H1 (cell line): ENCODE measurements around the gene SAMD4A. TPM values are rescaled to one million over a fixed set of nuclear protein-coding genes. Genes with fewer than 3 reads are reported as not detected.

ENCODE experiments used
- CTCF ChIA-PET: fragments of 300-600 bp; sonication (Branson Sonifier 250); formaldehyde crosslinking; loops from one replicate; lab custom pipeline; 2021; ENCODE audit not compliant: partially characterized antibody; lab: Charles Lee
- POLR2A ChIA-PET: fragments of 300-600 bp; sonication (Branson Sonifier 250); formaldehyde crosslinking; loops from one replicate; lab custom pipeline; 2021; ENCODE audit warnings: inconsistent platforms; ENCODE audit not compliant: partially characterized antibody; lab: Charles Lee
- DNase-seq, 2 experiments: peaks; one replicate each; pipeline versions ENCODE4 v3.0.0 to v3.0.0-alpha.2; 2010 to 2022; ENCODE audit warnings: low spot score in 2 of 2, low read depth in 1 of 2, mixed read lengths in 1 of 2
- FAIRE-seq: peaks from 2 replicates; lab custom pipeline; 2011; peaks lifted over from hg19 to GRCh38; lab: Jason Lieb, UNC
- H2AFZ ChIP-seq: 2 replicates; pipeline ENCODE4 v1.8.1; 2012; ENCODE audit warnings: low read length, inconsistent platforms
- H2AK5ac ChIP-seq: 2 replicates; pipeline ENCODE4 v1.6.1; 2013; ENCODE audit warnings: low read depth, low read length
- H2BK120ac ChIP-seq: replicated peaks from 2 replicates; pipeline ENCODE3; 2013; ENCODE audit warnings: low read depth, low read length, inconsistent platforms
- H2BK12ac ChIP-seq: 2 replicates; pipeline ENCODE4 v1.6.1; 2013; ENCODE audit warnings: low read depth, low read length
- H2BK15ac ChIP-seq: 2 replicates; pipeline ENCODE4 v1.6.1; 2013; ENCODE audit warnings: low read length
- H2BK20ac ChIP-seq: 2 replicates; pipeline ENCODE4 v1.6.1; 2013; ENCODE audit warnings: low read length
- H2BK5ac ChIP-seq: 2 replicates; pipeline ENCODE4 v1.6.1; 2013; ENCODE audit warnings: low read depth, low read length
- H3K14ac ChIP-seq: 2 replicates; pipeline ENCODE4 v1.6.1; 2013; ENCODE audit warnings: inconsistent platforms; ENCODE audit not compliant: insufficient read length
- H3K18ac ChIP-seq: 2 replicates; pipeline ENCODE4 v1.6.1; 2013; ENCODE audit warnings: low read length; ENCODE audit errors: extremely low read depth
- H3K23ac ChIP-seq: 2 replicates; pipeline ENCODE4 v1.6.1; 2013; ENCODE audit warnings: inconsistent platforms; ENCODE audit not compliant: insufficient read length
- H3K23me2 ChIP-seq: 2 replicates; pipeline ENCODE4 v1.6.1; 2013; ENCODE audit warnings: low read depth, low read length
- H3K27ac ChIP-seq: 2 replicates; pipeline ENCODE4 v1.6.1; 2011; ENCODE audit warnings: low read depth, low read length, inconsistent platforms
- H3K27me3 ChIP-seq, 4 experiments: replicated peaks in 1 of 4; 1 replicate in 1 of 4; 2 replicates in 3 of 4; pipeline versions ENCODE4 v1.6.1 to v1.8.1; 2011 to 2013; ENCODE audit warnings: low read length in 3 of 4, mild to moderate bottlenecking in 3 of 4, inconsistent platforms in 2 of 4, mixed read lengths in 2 of 4, moderate library complexity in 1 of 4; ENCODE audit not compliant: control insufficient read depth in 3 of 4, insufficient read depth in 3 of 4; ENCODE audit errors: extremely low read depth in 1 of 4
- H3K36me3 ChIP-seq, 4 experiments: 2 replicates each; pipeline versions ENCODE4 v1.6.1 to v1.8.1; 2011 to 2013; ENCODE audit warnings: mild to moderate bottlenecking in 4 of 4, low read length in 3 of 4, moderate library complexity in 2 of 4, control low read depth in 1 of 4, inconsistent platforms in 1 of 4; ENCODE audit not compliant: insufficient read depth in 4 of 4, control insufficient read depth in 2 of 4
- H3K4ac ChIP-seq: replicated peaks from 2 replicates; pipeline ENCODE3; 2013; ENCODE audit warnings: low read length, low read depth, mixed read lengths, inconsistent platforms; ENCODE audit not compliant: insufficient read length
- H3K4me1 ChIP-seq, 4 experiments: replicated peaks in 1 of 4; 1 replicate in 1 of 4; 2 replicates in 3 of 4; pipeline versions ENCODE4 v1.6.1 to v1.8.1; 2011 to 2013; ENCODE audit warnings: low read length in 3 of 4, inconsistent platforms in 2 of 4, mixed read lengths in 1 of 4; ENCODE audit not compliant: insufficient read depth in 4 of 4, control insufficient read depth in 3 of 4
- H3K4me2 ChIP-seq, 2 experiments: 2 replicates each; pipeline versions ENCODE4 v1.6.1 to v1.8.1; 2011 to 2013; ENCODE audit warnings: low read depth in 2 of 2, low read length in 2 of 2, control low read depth in 1 of 2, inconsistent platforms in 1 of 2, mild to moderate bottlenecking in 1 of 2; ENCODE audit not compliant: insufficient read depth in 1 of 2
- H3K4me3 ChIP-seq, 4 experiments: fragments of 200-600, 300-600 bp in 1 of 4; sonication (generic), shearing (Covaris generic), sonication (Bioruptor Twin) in 1 of 4; 2 replicates each; pipeline versions ENCODE4 v1.5.1 to v1.8.1; 2011 to 2016; ENCODE audit warnings: low read length in 4 of 4, low read depth in 3 of 4, control low read depth in 2 of 4, inconsistent platforms in 2 of 4, mild to moderate bottlenecking in 2 of 4, mixed read lengths in 1 of 4, moderate library complexity in 1 of 4; ENCODE audit not compliant: insufficient read depth in 2 of 4; ENCODE audit errors: extremely low read depth in 1 of 4
- H3K56ac ChIP-seq: replicated peaks from 2 replicates; pipeline ENCODE3; 2013; ENCODE audit warnings: low read depth, mild to moderate bottlenecking, mixed read lengths, low read length, inconsistent platforms; ENCODE audit not compliant: insufficient read length
- H3K79me1 ChIP-seq: 2 replicates; pipeline ENCODE4 v1.6.1; 2013; ENCODE audit warnings: low read depth, low read length, control low read depth
- H3K79me2 ChIP-seq, 2 experiments: 2 replicates each; pipeline versions ENCODE4 v1.6.1 to v1.8.1; 2012 to 2013; ENCODE audit warnings: low read length in 2 of 2, mild to moderate bottlenecking in 2 of 2, inconsistent platforms in 1 of 2; ENCODE audit not compliant: insufficient read depth in 2 of 2, control insufficient read depth in 1 of 2
- H3K9ac ChIP-seq, 4 experiments: replicated peaks in 1 of 4; 1 replicate in 1 of 4; 2 replicates in 3 of 4; pipeline versions ENCODE4 v1.6.1 to v1.8.1; 2011 to 2013; ENCODE audit warnings: low read depth in 3 of 4, low read length in 3 of 4, control low read depth in 2 of 4, mild to moderate bottlenecking in 2 of 4, moderate library complexity in 2 of 4, inconsistent platforms in 1 of 4; ENCODE audit errors: extremely low read depth in 1 of 4
- H3K9me3 ChIP-seq, 2 experiments: 2 replicates each; pipeline versions ENCODE4 v1.6.1 to v1.8.1; 2012 to 2013; ENCODE audit warnings: mild to moderate bottlenecking in 2 of 2, moderate library complexity in 2 of 2, control low read depth in 1 of 2, inconsistent platforms in 1 of 2, low read depth in 1 of 2, low read length in 1 of 2, mixed read lengths in 1 of 2; ENCODE audit not compliant: insufficient read depth in 2 of 2
- H4K20me1 ChIP-seq, 2 experiments: replicated peaks in 1 of 2; 2 replicates each; pipeline versions ENCODE3 to v1.8.1; 2011 to 2013; ENCODE audit warnings: inconsistent platforms in 2 of 2, low read length in 2 of 2, mild to moderate bottlenecking in 1 of 2; ENCODE audit not compliant: insufficient read depth in 2 of 2, control insufficient read depth in 1 of 2
- H4K5ac ChIP-seq: 2 replicates; pipeline ENCODE4 v1.6.1; 2013; ENCODE audit warnings: low read length, low read depth, mixed read lengths, inconsistent platforms; ENCODE audit not compliant: insufficient read length
- H4K8ac ChIP-seq: 2 replicates; pipeline ENCODE4 v1.8.0; 2013; ENCODE audit warnings: mild to moderate bottlenecking, moderate library complexity, low read length, inconsistent platforms; ENCODE audit not compliant: insufficient read depth; ENCODE audit errors: extremely low read depth
- H4K91ac ChIP-seq: replicated peaks from 2 replicates; pipeline ENCODE3; 2013; ENCODE audit warnings: low read length, mixed read lengths, inconsistent platforms; ENCODE audit not compliant: insufficient read length
- CBX5 ChIP-seq: fragments of 300-800, 300-1000 bp; sonication (generic); IDR thresholded peaks from 2 replicates; pipeline ENCODE4 v1.7.1; 2016; ENCODE audit warnings: antibody characterized with exemption, low read length, low read depth
- PHF8 ChIP-seq: fragments of 200-600 bp; sonication (generic); conservative IDR thresholded peaks from 2 replicates; pipeline ENCODE4 v1.7.1; 2012; ENCODE audit warnings: low read depth, mild to moderate bottlenecking, inconsistent platforms, low read length, moderate library complexity
- SIN3A ChIP-seq, 2 experiments: IDR thresholded peaks in 1 of 2; conservative IDR thresholded peaks in 1 of 2; 2 replicates each; pipeline ENCODE4 v1.6.1; 2011 to 2012; ENCODE audit warnings: low read length in 2 of 2, improper control_type of control experiment in 1 of 2, low read depth in 1 of 2, mild to moderate bottlenecking in 1 of 2
- SIX5 ChIP-seq: IDR thresholded peaks from 2 replicates; pipeline ENCODE4 v1.6.1; 2011; ENCODE audit warnings: mild to moderate bottlenecking, low read depth, low read length
- WGBS, 2 experiments: shearing (Covaris generic) in 1 of 2; methylation state at CpG; one replicate each; pipeline versions ENCODE4 v1.1.6 to v1.1.7; 2013 to 2015; ENCODE audit warnings: low lambda C conversion rate in 2 of 2, mixed read lengths in 2 of 2, inconsistent platforms in 1 of 2, low coverage in 1 of 2, missing lambda C conversion rate in 1 of 2; ENCODE audit not compliant: insufficient replicate concordance in 2 of 2, insufficient coverage in 1 of 2, insufficient read length in 1 of 2; ENCODE audit errors: extremely low coverage in 1 of 2, missing lambda C conversion rate in 1 of 2; 5-methylcytosine and 5-hydroxymethylcytosine counted together
- polyA plus RNA-seq, 7 experiments: library from polyadenylated mRNA; depleted of rRNA in 3 of 7; stranded (reverse) in 5 of 7; unstranded in 2 of 7; fragments of >200 nt in 5 of 7; fragments of 200-250 nt in 2 of 7; gene quantifications; 1 replicate in 5 of 7; 2 replicates in 1 of 7; 4 replicates in 1 of 7; pipeline versions ENCODE4 v1.2.1 to v1.2.3, GENCODE V29; 2011 to 2013; ENCODE audit warnings: missing spikeins in 2 of 7, mixed read lengths in 2 of 7
- total RNA-seq: library from RNA; stranded (reverse); fragmentation: NEBNext Ultra II Directional; extraction: Animal tissue kit (Norgen Biotek cat#: 25700); gene quantifications from 2 replicates; pipeline ENCODE4 v1.2.1, GENCODE V29; 2021
- TF ChIP-seq, protein P1 (sequence below): IDR thresholded peaks from 2 replicates; pipeline ENCODE4 v1.6.1; 2011; ENCODE audit warnings: low read length, improper control_type of control experiment
- TF ChIP-seq, protein P2 (sequence below): IDR thresholded peaks from 2 replicates; pipeline ENCODE4 v1.6.1; 2012; ENCODE audit warnings: inconsistent platforms

Gene SAMD4A
- total and polyA plus RNA-seq, 2 of the 8 experiments (the other 6 are each of a cell fraction or from before 2014, with no cell fraction given) = 2.4 to 12.3 TPM

DNA sequence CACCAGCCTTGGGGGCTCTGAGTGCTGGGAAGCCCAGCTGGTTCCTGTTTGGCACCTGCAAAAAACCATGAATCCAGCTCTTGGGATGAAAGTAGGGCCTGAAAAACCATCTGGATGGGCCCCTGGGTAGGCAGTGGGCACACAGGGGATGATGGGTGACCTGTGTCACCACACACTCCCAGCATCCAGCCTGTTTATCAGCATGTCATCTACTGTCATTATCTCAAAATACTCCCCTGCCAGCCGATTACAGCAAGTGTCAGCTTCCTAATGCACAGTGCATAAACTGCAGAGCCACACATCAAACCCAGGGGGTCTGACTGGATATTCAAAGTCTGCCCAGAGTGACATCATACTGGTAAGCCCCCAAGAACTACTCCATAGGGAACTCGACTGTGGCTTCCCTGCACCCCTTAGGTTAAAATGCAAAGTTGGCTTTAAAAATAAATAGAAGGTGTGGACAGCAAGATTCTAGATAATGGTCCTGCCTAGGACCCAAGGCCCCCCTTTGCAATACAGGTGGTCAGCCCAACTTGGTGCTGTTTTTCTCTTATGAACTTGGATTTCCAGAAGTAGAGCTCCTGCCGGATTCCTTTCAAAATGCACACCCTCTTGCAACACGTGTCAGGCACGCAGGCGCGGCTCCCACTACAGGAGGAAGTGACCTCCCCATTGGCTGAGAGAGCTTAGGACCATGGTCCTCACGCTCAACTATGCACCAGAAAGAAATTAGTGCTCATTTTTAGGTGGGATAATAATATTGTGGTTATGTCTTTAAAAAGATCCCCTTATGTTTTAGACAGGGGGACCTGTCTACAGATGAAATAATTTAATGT is 241.6 kb downstream of the SAMD4A start:
- CTCF ChIA-PET = interaction anchor here (1.0 to 8.3 kb wide), 7 partner anchors 16 to 130 kb away, joined by 3 to 86 read pairs (median 3); partner anchors contain the start of gene GCH1
- no peak overlapping the region for H2BK20ac ChIP-seq
- TF ChIP-seq SIX5 (no peak), SIN3A (conservative IDR thresholded peaks at IDR 0.05 in 1 of 2, IDR thresholded peaks at IDR 0.05 in 1 of 2; ENCODE audit: low read depth in 1 of 2, low read length in 2 of 2) (no peak), PHF8 (no peak), CBX5 (no peak)
- TF ChIP-seq, protein P1, sequence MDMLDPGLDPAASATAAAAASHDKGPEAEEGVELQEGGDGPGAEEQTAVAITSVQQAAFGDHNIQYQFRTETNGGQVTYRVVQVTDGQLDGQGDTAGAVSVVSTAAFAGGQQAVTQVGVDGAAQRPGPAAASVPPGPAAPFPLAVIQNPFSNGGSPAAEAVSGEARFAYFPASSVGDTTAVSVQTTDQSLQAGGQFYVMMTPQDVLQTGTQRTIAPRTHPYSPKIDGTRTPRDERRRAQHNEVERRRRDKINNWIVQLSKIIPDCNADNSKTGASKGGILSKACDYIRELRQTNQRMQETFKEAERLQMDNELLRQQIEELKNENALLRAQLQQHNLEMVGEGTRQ = no peak
- TF ChIP-seq, protein P2, sequence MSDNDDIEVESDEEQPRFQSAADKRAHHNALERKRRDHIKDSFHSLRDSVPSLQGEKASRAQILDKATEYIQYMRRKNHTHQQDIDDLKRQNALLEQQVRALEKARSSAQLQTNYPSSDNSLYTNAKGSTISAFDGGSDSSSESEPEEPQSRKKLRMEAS = no peak

More for the DNA sequence above, 241.6 kb downstream of the SAMD4A start:
- DNase-seq (no peak), FAIRE-seq (no peak)
- no peak overlapping the region for H4K91ac ChIP-seq
- H3K14ac ChIP-seq = no peak overlapping the region
- H3K4me2 ChIP-seq = no peak overlapping the region
- no peak overlapping the region for H4K8ac ChIP-seq
- no peak overlapping the region for H2BK12ac ChIP-seq
- no peak overlapping the region for H3K56ac ChIP-seq
- H4K5ac ChIP-seq = no peak overlapping the region
- H2AFZ ChIP-seq = no peak overlapping the region
- H3K4me3 ChIP-seq = no peak overlapping the region
- POLR2A ChIA-PET = interaction anchor here (1.0 kb wide), 1 partner anchor 243 kb away, joined by 3 read pairs; no protein-coding TSS in a partner anchor
- no peak overlapping the region for H3K27ac ChIP-seq
- H3K23me2 ChIP-seq = no peaks in the 10 kb centered on the region
- no peak overlapping the region for H2AK5ac ChIP-seq
- no peaks in the 10 kb centered on the region; a peak in 1 of 7 replicates for H3K27me3 ChIP-seq
- no peaks in the 10 kb centered on the region for H3K79me2 ChIP-seq
- H3K9me3 ChIP-seq = no peaks in the 10 kb centered on the region
- no peaks in the 10 kb centered on the region for H3K79me1 ChIP-seq
- H3K4ac ChIP-seq = no peak overlapping the region
- no peak overlapping the region for H2BK15ac ChIP-seq
- H3K4me1 ChIP-seq = peaks cover 2 to 15% (median 8%) of the 10 kb centered on the region in 4 experiments; a peak in 5 of 7 replicates
- H2BK120ac ChIP-seq = no peak overlapping the region
- no peak overlapping the region for H3K23ac ChIP-seq
- WGBS, 2 experiments = 78% methylated on average over 8 of the region's 8 CpGs; no CpG with 5 or more reads in 1 of the 2 experiments
- H3K36me3 ChIP-seq = no peaks in the 10 kb centered on the region
- peaks cover 0 to 3% of the 10 kb centered on the region in 2 experiments for H4K20me1 ChIP-seq
- no peak overlapping the region for H2BK5ac ChIP-seq
- H3K9ac ChIP-seq = no peak overlapping the region
- no peak overlapping the region for H3K18ac ChIP-seq
